HepG2 (cell line): ENCODE data around the gene PHF10. TPM values are rescaled to one million over a fixed set of nuclear protein-coding genes. Genes with fewer than 3 reads are reported as not detected.
A peak's percentile ranks its signal among the peaks of the same experiment; 100 is the strongest.

ENCODE experiments used
- ATF6 ChIP-seq: sonication (generic); formaldehyde crosslinking; conservative IDR thresholded peaks from 2 replicates; pipeline ENCODE4 v1.4.0; 2020; ENCODE audit warnings: missing genetic modification reagents
- CREM ChIP-seq, 2 experiments: sonication (generic) in 1 of 2; formaldehyde crosslinking in 1 of 2; IDR thresholded peaks; 2 replicates each; pipeline versions ENCODE4 v1.4.0 to v1.6.1; 2016 to 2020; ENCODE audit warnings: antibody characterized with exemption in 1 of 2, mild to moderate bottlenecking in 1 of 2, missing genetic modification reagents in 1 of 2
- GMEB2 ChIP-seq: IDR thresholded peaks from 2 replicates; pipeline ENCODE4 v1.6.1; 2016; ENCODE audit warnings: missing biosample characterization, missing genetic modification reagents, low read depth
- GZF1 ChIP-seq: sonication (generic); formaldehyde crosslinking; IDR thresholded peaks from 2 replicates; pipeline ENCODE4 v1.5.1; 2020; ENCODE audit warnings: mild to moderate bottlenecking, missing genetic modification reagents
- IRF1 ChIP-seq: sonication (generic); formaldehyde crosslinking; IDR thresholded peaks from 2 replicates; pipeline ENCODE4 v1.4.0; 2020; ENCODE audit warnings: low read depth, mild to moderate bottlenecking, missing genetic modification reagents
- JUN ChIP-seq: sonication (generic); formaldehyde crosslinking; IDR thresholded peaks from 2 replicates; pipeline ENCODE4 v1.4.0; 2020; ENCODE audit warnings: mild to moderate bottlenecking, missing genetic modification reagents
- MLXIP ChIP-seq: sonication (generic); formaldehyde crosslinking; IDR thresholded peaks from 2 replicates; pipeline ENCODE4 v1.9.0; 2021; ENCODE audit warnings: missing genetic modification reagents, borderline replicate concordance
- NR0B2 ChIP-seq: sonication (generic); formaldehyde crosslinking; IDR thresholded peaks from 2 replicates; pipeline ENCODE4 v1.4.0; 2020; ENCODE audit warnings: mild to moderate bottlenecking, missing genetic modification reagents
- PAX8 ChIP-seq: sonication (generic); formaldehyde crosslinking; IDR thresholded peaks from 2 replicates; pipeline ENCODE4 v1.8.0; 2022; ENCODE audit warnings: mild to moderate bottlenecking, missing genetic modification reagents, borderline replicate concordance
- PTBP1 ChIP-seq: fragments of 200-400 bp; formaldehyde crosslinking; IDR thresholded peaks from 2 replicates; pipeline ENCODE4 v1.6.1; 2018; ENCODE audit warnings: low read length, low read depth; ENCODE audit not compliant: poor library complexity, severe bottlenecking
- REPIN1 ChIP-seq: sonication (generic); formaldehyde crosslinking; IDR thresholded peaks from 2 replicates; pipeline ENCODE4 v1.8.0; 2022; ENCODE audit warnings: missing genetic modification reagents, low read depth, mild to moderate bottlenecking, borderline replicate concordance
- TOPORS ChIP-seq: sonication (generic); formaldehyde crosslinking; IDR thresholded peaks from 2 replicates; pipeline ENCODE4 v1.8.0; 2023; ENCODE audit warnings: mild to moderate bottlenecking, missing genetic modification reagents
- ZBTB3 ChIP-seq: sonication (generic); formaldehyde crosslinking; IDR thresholded peaks from 2 replicates; pipeline ENCODE4 v1.4.0; 2020; ENCODE audit warnings: low read depth, mild to moderate bottlenecking, moderate library complexity, missing genetic modification reagents, borderline replicate concordance
- ZMYM4 ChIP-seq: sonication (generic); formaldehyde crosslinking; IDR thresholded peaks from 2 replicates; pipeline ENCODE4 v1.8.1; 2023; ENCODE audit warnings: mild to moderate bottlenecking, missing genetic modification reagents
- ZNF292 ChIP-seq: sonication (generic); formaldehyde crosslinking; IDR thresholded peaks from 2 replicates; pipeline ENCODE4 v1.8.1; 2022; ENCODE audit warnings: mild to moderate bottlenecking, low read depth, missing genetic modification reagents, borderline replicate concordance
- ZNF296 ChIP-seq: sonication (generic); formaldehyde crosslinking; conservative IDR thresholded peaks from 2 replicates; pipeline ENCODE4 v1.5.0; 2020; ENCODE audit warnings: mild to moderate bottlenecking, missing genetic modification reagents
- ZNF563 ChIP-seq: sonication (generic); formaldehyde crosslinking; IDR thresholded peaks from 2 replicates; pipeline ENCODE4 v1.8.0; 2022; ENCODE audit warnings: mild to moderate bottlenecking, moderate library complexity, missing genetic modification reagents
- ZNF616 ChIP-seq: sonication (generic); formaldehyde crosslinking; IDR thresholded peaks from 2 replicates; pipeline ENCODE4 v1.5.0; 2020; ENCODE audit warnings: low read depth, mild to moderate bottlenecking, missing genetic modification reagents
- ZNF766 ChIP-seq: sonication (generic); formaldehyde crosslinking; IDR thresholded peaks from 2 replicates; pipeline ENCODE4 v1.5.0; 2020; ENCODE audit warnings: missing genetic modification reagents, borderline replicate concordance
- ZNF772 ChIP-seq: sonication (generic); formaldehyde crosslinking; IDR thresholded peaks from 2 replicates; pipeline ENCODE4 v1.5.0; 2020; ENCODE audit warnings: mild to moderate bottlenecking, missing genetic modification reagents
- polyA plus RNA-seq, 8 experiments: library from polyadenylated mRNA; depleted of rRNA in 3 of 8; stranded (reverse) in 7 of 8; unstranded in 1 of 8; fragments of >200 nt; fragmentation: Illumina TruSeq in 4 of 8; extraction: Trizol in 4 of 8; gene quantifications; 2 replicates each; pipeline versions ENCODE4 v1.2.1 to v1.2.3, GENCODE V29; 2011 to 2016; ENCODE audit warnings: low read depth in 4 of 8, missing spikeins in 1 of 8, mixed read lengths in 1 of 8; ENCODE audit not compliant: insufficient read depth in 1 of 8
- total RNA-seq, 5 experiments: library from RNA; depleted of rRNA; stranded (reverse); fragments of >200 nt; fragmentation: Illumina TruSeq; extraction: Trizol; gene quantifications; 2 replicates each; pipeline ENCODE4 v1.2.3, GENCODE V29; 2016; ENCODE audit warnings: low read depth in 1 of 5

Gene PHF10
- total and polyA plus RNA-seq, 2 of the 13 experiments (the other 11 are each of a cell fraction or from before 2014, with no cell fraction given): 42.1 to 84.1 TPM

GRCh38 chr6:169701954-169702839 is 22.1 kb downstream of the PHF10 start, which contains the start of the genes C6orf120 and WDR27 (continued):
- TF ChIP-seq GMEB2 (CRISPR knock-in tag) (0 out of 2 replicates have a peak, but pooled peaks have one; percentile 24), CREM (IDR thresholded peaks at IDR 0.05) (peak; percentile 86), CREM (CRISPR knock-in tag; IDR thresholded peaks at IDR 0.05) (no peak), TOPORS (CRISPR knock-in tag) (peak; percentile 90), ZNF292 (CRISPR knock-in tag) (peak; percentile 66), ZNF616 (CRISPR knock-in tag) (peak; percentile 90), ZNF772 (peak; percentile 51), REPIN1 (CRISPR knock-in tag) (peak; percentile 96), IRF1 (CRISPR knock-in tag) (no peak), MLXIP (CRISPR knock-in tag) (no peak), PAX8 (CRISPR knock-in tag) (no peak), ZNF766 (CRISPR knock-in tag) (no peak; the same call in 1 of the 2 replicates), ZMYM4 (CRISPR knock-in tag) (peak; percentile 96), ZNF296 (CRISPR knock-in tag) (peak; percentile 43; the same call in 1 of the 2 replicates), ATF6 (no peak; the same call in 1 of the 2 replicates), NR0B2 (peak; percentile 84), JUN (CRISPR knock-in tag) (peak; percentile 32; the same call in 1 of the 2 replicates), ZNF563 (CRISPR knock-in tag) (no peak; the same call in 1 of the 2 replicates), PTBP1 (peak; percentile 54), GZF1 (CRISPR knock-in tag) (no peak), ZBTB3 (peak; percentile 66; the same call in 1 of the 2 replicates)
